Type B pancreatic cell (in vitro differentiated cells): ENCODE measurements around the gene NEDD4L. TPM values are rescaled to one million over a fixed set of nuclear protein-coding genes. Genes with fewer than 3 reads are reported as not detected.

ENCODE experiments used
- DNase-seq: peaks from one replicate; pipeline ENCODE4 v3.0.0; 2021; ENCODE audit warnings: mixed read lengths; ENCODE audit not compliant: unreplicated experiment; ENCODE audit errors: extremely low spot score
- H3K27ac Mint-ChIP-seq: 2 replicates; pipeline ENCODE4 v1.8.0; 2021; ENCODE audit warnings: mild to moderate bottlenecking, mixed read lengths
- H3K27me3 Mint-ChIP-seq: 2 replicates; pipeline ENCODE4 v1.8.0; 2021; ENCODE audit warnings: mixed read lengths
- H3K36me3 Mint-ChIP-seq: 2 replicates; pipeline ENCODE4 v1.8.0; 2021; ENCODE audit warnings: mixed read lengths
- H3K4me1 Mint-ChIP-seq: one replicate; pipeline ENCODE4 v1.8.0; 2021; ENCODE audit warnings: mixed read lengths; ENCODE audit not compliant: unreplicated experiment
- H3K4me3 Mint-ChIP-seq: 2 replicates; pipeline ENCODE4 v1.8.0; 2021; ENCODE audit warnings: mild to moderate bottlenecking, mixed read lengths
- H3K9me3 Mint-ChIP-seq: 2 replicates; pipeline ENCODE4 v1.8.0; 2021; ENCODE audit warnings: mixed read lengths
- CTCF ChIP-seq: fragments of 200-600 bp; sonication (generic); conservative IDR thresholded peaks from 2 replicates; pipeline ENCODE4 v1.5.0; 2021; ENCODE audit warnings: antibody characterized with exemption, mild to moderate bottlenecking
- total RNA-seq: library from RNA; stranded (reverse); gene quantifications from 2 replicates; pipeline ENCODE4 v1.2.1, GENCODE V29; 2021; ENCODE audit warnings: low replicate concordance

Gene NEDD4L
- total RNA-seq, 1 donor from 2014 or later: 84.7 TPM

GRCh38 chr18:58101291-58101794 is 57.3 kb downstream of the NEDD4L start:
- Mint-ChIP-seq H3K36me3 (peaks cover 4% of the 10 kb centered on the region), H3K27ac (no peak overlapping the region), H3K9me3 (no peaks in the 10 kb centered on the region), H3K4me1 (peaks cover 77% of the 10 kb centered on the region), H3K4me3 (no peak overlapping the region), H3K27me3 (no peaks in the 10 kb centered on the region)
- DNase-seq: no peak
- TF ChIP-seq CTCF: no peak

GRCh38 chr18:58102018-58102417 is 58.0 kb downstream of the NEDD4L start:
- Mint-ChIP-seq H3K27me3 (no peaks in the 10 kb centered on the region), H3K27ac (peak overlapping the region; percentile 33), H3K4me3 (peak overlapping the region; percentile 16), H3K4me1 (peaks cover 72% of the 10 kb centered on the region), H3K9me3 (no peaks in the 10 kb centered on the region), H3K36me3 (peaks cover 5% of the 10 kb centered on the region)
- no peak for TF ChIP-seq CTCF
- no peak for DNase-seq

GRCh38 chr18:58102875-58103274 is 58.8 kb downstream of the NEDD4L start:
- no peak for TF ChIP-seq CTCF
- H3K4me3 Mint-ChIP-seq: no peak overlapping the region
- H3K9me3 Mint-ChIP-seq: no peaks in the 10 kb centered on the region
- H3K27ac Mint-ChIP-seq: no peak overlapping the region
- peaks cover 64% of the 10 kb centered on the region for H3K4me1 Mint-ChIP-seq
- H3K27me3 Mint-ChIP-seq: no peaks in the 10 kb centered on the region
- no peak for DNase-seq
- peaks cover 9% of the 10 kb centered on the region for H3K36me3 Mint-ChIP-seq

- peaks cover 11% of the 10 kb centered on the region for H3K36me3 Mint-ChIP-seq
- TF ChIP-seq CTCF: no peak
- no peaks in the 10 kb centered on the region for H3K9me3 Mint-ChIP-seq
- no peak for DNase-seq
- peak overlapping the region; percentile 51 for H3K4me3 Mint-ChIP-seq
- H3K27me3 Mint-ChIP-seq: no peaks in the 10 kb centered on the region
- H3K4me1 Mint-ChIP-seq: peaks cover 62% of the 10 kb centered on the region
- peak overlapping the region; percentile 66 for H3K27ac Mint-ChIP-seq
These were observed 59.4 kb downstream of the NEDD4L start for GRCh38 chr18:58103339-58103985.

GRCh38 chr18:58104096-58104495 is 60.1 kb downstream of the NEDD4L start:
- H3K4me1 Mint-ChIP-seq: peaks cover 57% of the 10 kb centered on the region
- DNase-seq: no peak

More at GRCh38 chr18:58104096-58104495, 60.1 kb downstream of the NEDD4L start:
- no peaks in the 10 kb centered on the region for H3K9me3 Mint-ChIP-seq
- no peaks in the 10 kb centered on the region for H3K27me3 Mint-ChIP-seq
- peak overlapping the region; percentile 66 for H3K27ac Mint-ChIP-seq
- H3K4me3 Mint-ChIP-seq: peak overlapping the region; percentile 51
- no peak for TF ChIP-seq CTCF
- peaks cover 11% of the 10 kb centered on the region for H3K36me3 Mint-ChIP-seq
